Transverse colon (tissue), 4 donors: ENCODE data around the gene CMKLR1. TPM values are rescaled to one million over a fixed set of nuclear protein-coding genes. Genes with fewer than 3 reads are reported as not detected.

Experiments used
- DNase-seq: peaks from one replicate; pipeline ENCODE4 v3.0.0-alpha.2; 2019
- H3K27ac ChIP-seq, 4 donors: fragments of 200-600 bp; sonication (generic); 2 replicates each; pipeline ENCODE4 v1.5.1; 2016 to 2018; ENCODE audit warnings: inconsistent platforms in 4 of 4
- H3K27me3 ChIP-seq: fragments of 200-600 bp; sonication (generic); 2 replicates; pipeline ENCODE4 v1.5.1; 2017; ENCODE audit warnings: inconsistent platforms
- H3K36me3 ChIP-seq, 4 donors: fragments of 200-600 bp; sonication (generic); 2 replicates each; pipeline ENCODE4 v1.5.1; 2017 to 2019; ENCODE audit warnings: inconsistent platforms in 4 of 4
- H3K4me1 ChIP-seq, 4 donors: fragments of 200-600 bp; sonication (generic); 2 replicates each; pipeline ENCODE4 v1.5.1; 2017 to 2020; ENCODE audit warnings: inconsistent platforms in 4 of 4
- H3K4me3 ChIP-seq, 4 donors: fragments of 200-600 bp; sonication (generic); 1 replicate in 1 of 4; 2 replicates in 3 of 4; pipeline versions ENCODE4 v1.5.1 to v1.6.1; 2017 to 2019; ENCODE audit warnings: inconsistent platforms in 4 of 4
- H3K9me3 ChIP-seq, 2 donors: fragments of 200-600 bp; sonication (generic); 2 replicates each; pipeline ENCODE4 v1.5.1; 2017 to 2019; ENCODE audit warnings: inconsistent platforms in 2 of 2
- EP300 ChIP-seq: sonication (generic); formaldehyde crosslinking; IDR thresholded peaks from one replicate; pipeline ENCODE4 v1.6.1; 2017; ENCODE audit warnings: antibody characterized with exemption, low read depth
- POLR2A ChIP-seq: fragments of 450-650 bp; IDR thresholded peaks from one replicate; pipeline ENCODE4 v1.6.1; 2016; ENCODE audit warnings: antibody characterized with exemption, mild to moderate bottlenecking, moderate library complexity
- POLR2AphosphoS5 ChIP-seq, 3 donors: sonication (generic); formaldehyde crosslinking; IDR thresholded peaks; one replicate each; pipeline ENCODE4 v1.6.1; 2016; ENCODE audit warnings: antibody characterized with exemption in 3 of 3
- WGBS, 2 donors: methylation state at CpG; one replicate each; pipeline ENCODE4 v1.1.5; 2018; ENCODE audit warnings: low coverage in 1 of 2; 5-methylcytosine and 5-hydroxymethylcytosine counted together
- in situ Hi-C, 4 donors: fragments of 200-750 bp; cut with MboI; loops; one replicate each; pipeline versions ENCODE4 v1.15.0 to v1.15.1; 2017; ENCODE audit warnings: low sequenced_read_pairs in 3 of 4, low pct_ligation_motif_present in 1 of 4, low pct_unique_long_range_greater_than_20kb in 1 of 4
- intact Hi-C: fragments of 100-400 bp; cut with DNase I; formaldehyde crosslinking; loops from one replicate; pipeline ENCODE4 v1.15.1; 2023; ENCODE audit warnings: low total_unique reads
- total RNA-seq, 4 donors: library from RNA; depleted of rRNA; stranded (reverse); fragments of >200 nt; gene quantifications; one replicate each; pipeline ENCODE4 v1.1.0, GENCODE V29; 2016
- TF ChIP-seq, protein P1 (sequence below), 5 experiments: fragments of 200-600 bp in 3 of 5; fragments of 450-650 bp in 2 of 5; sonication (generic) in 3 of 5; IDR thresholded peaks; 1 replicate in 2 of 5; 2 replicates in 3 of 5; pipeline ENCODE4 v1.5.1; 2016 to 2017; ENCODE audit warnings: antibody characterized with exemption in 5 of 5, inconsistent platforms in 3 of 5, mild to moderate bottlenecking in 2 of 5, moderate library complexity in 1 of 5

The CMKLR1 gene
- total RNA-seq, 4 donors from 2014 or later: 4.2 to 13.5 (median 4.5) TPM

DNA sequence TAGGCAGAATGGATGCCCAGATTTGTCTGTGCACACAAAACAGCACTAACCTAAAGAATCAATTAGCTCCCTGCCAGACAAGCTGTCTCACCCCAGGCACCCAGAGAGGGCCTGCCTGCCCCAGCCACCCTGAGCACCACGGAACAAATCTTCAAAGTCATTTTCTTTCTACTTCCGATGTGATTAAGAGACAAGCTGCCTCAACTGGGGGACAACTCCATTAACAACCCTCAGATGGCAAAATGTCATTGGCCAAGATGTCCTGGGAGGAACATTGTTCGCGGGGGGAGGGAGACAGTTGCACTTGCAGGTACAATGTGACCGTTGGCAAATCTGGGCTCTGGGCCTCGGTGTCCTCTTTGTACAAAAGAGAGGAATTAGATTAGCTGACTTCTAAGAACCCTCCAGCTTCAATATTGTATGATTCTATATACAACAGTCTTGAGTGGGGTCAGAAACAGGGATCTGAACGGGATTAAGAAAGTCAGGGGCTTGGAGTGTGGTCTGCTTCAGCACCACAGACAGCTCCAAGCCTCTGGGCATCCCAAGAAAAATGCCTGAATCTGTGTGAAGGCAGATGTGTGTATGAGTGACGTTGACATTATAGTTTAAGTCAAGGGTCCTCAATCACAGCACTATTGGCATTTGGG, 42.8 kb upstream of the CMKLR1 start:
- no peaks in the 10 kb centered on the region for H3K9me3 ChIP-seq
- intact Hi-C loops (no loop called here), in situ Hi-C loops (no loop called here)
- no peaks in the 10 kb centered on the region for H3K36me3 ChIP-seq
- 40 to 55% methylated on average over 2 to 8 of the region's 8 CpGs for WGBS, 2 donors
- H3K27me3 ChIP-seq: no peaks in the 10 kb centered on the region
- DNase-seq: no peak
- TF ChIP-seq POLR2AphosphoS5 (IDR thresholded peaks at IDR 0.05): no peak
- TF ChIP-seq, protein P1, sequence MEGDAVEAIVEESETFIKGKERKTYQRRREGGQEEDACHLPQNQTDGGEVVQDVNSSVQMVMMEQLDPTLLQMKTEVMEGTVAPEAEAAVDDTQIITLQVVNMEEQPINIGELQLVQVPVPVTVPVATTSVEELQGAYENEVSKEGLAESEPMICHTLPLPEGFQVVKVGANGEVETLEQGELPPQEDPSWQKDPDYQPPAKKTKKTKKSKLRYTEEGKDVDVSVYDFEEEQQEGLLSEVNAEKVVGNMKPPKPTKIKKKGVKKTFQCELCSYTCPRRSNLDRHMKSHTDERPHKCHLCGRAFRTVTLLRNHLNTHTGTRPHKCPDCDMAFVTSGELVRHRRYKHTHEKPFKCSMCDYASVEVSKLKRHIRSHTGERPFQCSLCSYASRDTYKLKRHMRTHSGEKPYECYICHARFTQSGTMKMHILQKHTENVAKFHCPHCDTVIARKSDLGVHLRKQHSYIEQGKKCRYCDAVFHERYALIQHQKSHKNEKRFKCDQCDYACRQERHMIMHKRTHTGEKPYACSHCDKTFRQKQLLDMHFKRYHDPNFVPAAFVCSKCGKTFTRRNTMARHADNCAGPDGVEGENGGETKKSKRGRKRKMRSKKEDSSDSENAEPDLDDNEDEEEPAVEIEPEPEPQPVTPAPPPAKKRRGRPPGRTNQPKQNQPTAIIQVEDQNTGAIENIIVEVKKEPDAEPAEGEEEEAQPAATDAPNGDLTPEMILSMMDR (IDR thresholded peaks at IDR 0.05): no peak
- no peak overlapping the region for H3K27ac ChIP-seq
- H3K4me3 ChIP-seq: no peak overlapping the region
- no peaks in the 10 kb centered on the region for H3K4me1 ChIP-seq

DNA sequence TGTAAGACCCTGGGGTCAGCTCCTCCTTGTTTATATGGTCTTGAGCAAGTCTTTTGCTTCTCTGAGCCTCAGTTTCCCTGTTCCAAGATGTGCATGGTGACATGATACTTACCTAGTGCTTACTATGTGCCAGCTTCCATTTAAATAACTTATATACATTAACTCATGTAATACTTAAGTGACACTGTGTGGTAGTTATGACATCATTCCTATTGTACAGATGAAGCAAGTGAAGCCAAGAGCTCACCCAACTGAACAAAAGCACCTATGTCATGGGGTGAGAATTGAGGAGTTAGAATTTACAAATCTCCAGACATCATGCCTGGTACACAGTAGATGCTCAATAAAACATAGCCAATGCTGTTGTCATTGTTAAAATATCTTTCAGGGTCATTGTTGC, 41.3 kb upstream of the CMKLR1 start:
- Histone ChIP-seq H3K9me3 (no peaks in the 10 kb centered on the region), H3K27ac (no peak overlapping the region), H3K27me3 (no peaks in the 10 kb centered on the region), H3K4me3 (no peak overlapping the region), H3K4me1 (no peaks in the 10 kb centered on the region), H3K36me3 (no peaks in the 10 kb centered on the region)
- in situ Hi-C loops (no loop called here), intact Hi-C loops (no loop called here)
- no peak for DNase-seq
- TF ChIP-seq EP300: no peak
- TF ChIP-seq POLR2AphosphoS5 (IDR thresholded peaks at IDR 0.05): no peak
- TF ChIP-seq, protein P1 (IDR thresholded peaks at IDR 0.05): no peak

DNA sequence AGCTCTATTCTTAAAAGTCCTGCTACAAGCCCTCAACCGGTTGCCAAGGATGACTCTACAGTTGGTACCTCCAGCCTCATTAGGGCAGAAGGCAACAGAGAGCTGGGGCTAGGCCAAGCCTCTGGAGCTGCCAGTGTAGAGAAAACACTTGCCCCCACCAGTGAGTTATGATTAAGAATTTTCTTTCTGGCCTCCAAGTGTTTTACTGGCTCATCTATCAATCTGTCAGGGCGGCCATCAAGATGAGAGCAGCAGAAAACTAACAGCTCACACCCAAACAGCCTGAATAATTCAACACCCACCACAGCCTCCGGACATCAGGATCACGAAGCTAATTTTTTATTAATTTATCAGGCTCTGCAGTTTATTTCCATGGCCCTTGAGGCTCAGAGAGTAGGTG, 40.7 kb upstream of the CMKLR1 start:
- Histone ChIP-seq H3K27ac (no peak overlapping the region), H3K36me3 (no peaks in the 10 kb centered on the region), H3K4me3 (no peak overlapping the region), H3K4me1 (no peaks in the 10 kb centered on the region), H3K27me3 (no peaks in the 10 kb centered on the region), H3K9me3 (no peaks in the 10 kb centered on the region)
- 76% methylated on average over 4 of the region's 4 CpGs; no CpG with 5 or more reads in 1 of the 2 donors for WGBS, 2 donors
- in situ Hi-C loops: no loop called here
- DNase-seq: no peak
- intact Hi-C loops: no loop called here
- TF ChIP-seq POLR2A: no peak
- TF ChIP-seq EP300: no peak
- no peak for TF ChIP-seq POLR2AphosphoS5 (IDR thresholded peaks at IDR 0.05)
- TF ChIP-seq, protein P1 (IDR thresholded peaks at IDR 0.05): no peak

GRCh38 chr12:108378926-108379325, 39.8 kb upstream of the CMKLR1 start:
- 80 to 85% methylated on average over 3 of the region's 3 CpGs for WGBS, 2 donors
- DNase-seq: no peak

More at GRCh38 chr12:108378926-108379325, 39.8 kb upstream of the CMKLR1 start:
- TF ChIP-seq, protein P1 (IDR thresholded peaks at IDR 0.05): no peak
- TF ChIP-seq POLR2AphosphoS5 (IDR thresholded peaks at IDR 0.05) (no peak), EP300 (no peak), POLR2A (no peak)
- no peaks in the 10 kb centered on the region for H3K9me3 ChIP-seq
- no peaks in the 10 kb centered on the region for H3K4me1 ChIP-seq
- in situ Hi-C loops (no loop called here), intact Hi-C loops (no loop called here)
- no peak overlapping the region for H3K27ac ChIP-seq
- no peak overlapping the region for H3K4me3 ChIP-seq
- no peaks in the 10 kb centered on the region for H3K27me3 ChIP-seq
- no peaks in the 10 kb centered on the region for H3K36me3 ChIP-seq
